ENCODE results near the gene P2RX2.
A peak's percentile ranks its signal among the peaks of the same experiment; 100 is the strongest.

The P2RX2 gene

DNA sequence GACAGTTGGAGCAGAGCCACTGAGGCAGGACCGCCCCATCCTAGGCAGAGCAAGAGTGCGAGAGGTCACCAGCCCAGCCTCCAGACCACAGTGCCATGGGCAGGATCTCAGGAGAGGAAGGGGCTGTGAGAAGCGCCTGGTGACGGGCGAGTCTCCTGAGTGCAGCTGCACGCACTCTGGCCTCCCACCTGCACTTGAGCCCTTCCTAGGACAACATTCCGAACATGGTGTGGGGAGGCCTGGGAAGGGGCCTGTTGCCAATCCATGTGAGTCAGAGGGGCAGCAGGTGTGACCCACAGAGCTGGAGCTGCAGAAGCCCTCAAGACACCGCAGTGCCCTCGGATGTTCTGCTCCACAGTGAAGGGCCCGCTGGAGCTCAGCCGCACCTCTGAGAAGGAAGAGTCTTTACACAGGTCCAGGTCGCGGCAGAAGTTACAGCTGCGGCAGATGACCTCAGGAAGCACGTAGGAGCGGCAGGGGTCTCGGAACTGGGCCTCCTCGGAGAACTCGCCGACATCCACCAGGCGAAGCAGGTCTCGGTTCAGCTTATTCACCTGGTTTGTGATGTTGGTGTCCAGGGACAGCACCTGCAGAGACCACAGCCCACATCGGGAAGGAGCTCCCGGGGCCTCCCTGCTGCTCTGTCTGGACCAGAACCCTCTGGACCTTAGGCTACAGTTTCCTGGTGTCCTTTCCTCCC lies 7.3 kb downstream of the P2RX2 start:
- Histone ChIP-seq H3K4ac (ENCODE audit: low read depth, low read length) (no peak overlapping the region), H3K18ac (ENCODE audit: low read length) (no peak overlapping the region), H3K4me1 (ENCODE audit: control insufficient read depth in 1 of 2, insufficient read depth in 2 of 2, low read length in 2 of 2) (peaks cover 17 to 18% of the 10 kb centered on the region in 2 experiments), H3K79me1 (ENCODE audit: low read length) (no peaks in the 10 kb centered on the region), H3K4me3 (ENCODE audit: low read depth, low read length) (no peak overlapping the region), H4K8ac (ENCODE audit: low read depth, low read length) (no peak overlapping the region), H3K9ac (ENCODE audit: low read length) (no peak overlapping the region), H3K4me2 (ENCODE audit: low read length) (no peak overlapping the region), H2BK12ac (ENCODE audit: low read length) (no peak overlapping the region), H3K23ac (ENCODE audit: low read length) (no peak overlapping the region), H3K36me3 (ENCODE audit: control insufficient read depth in 1 of 2, insufficient read depth in 2 of 2, low read length in 2 of 2) (peaks cover 38 to 51% of the 10 kb centered on the region in 2 experiments), H2BK120ac (ENCODE audit: insufficient read depth, low read length, poor library complexity) (no peak overlapping the region), H3K14ac (ENCODE audit: low read length) (no peak overlapping the region), H2AFZ (ENCODE audit: insufficient read depth, low read length, poor library complexity) (no peak overlapping the region), H4K91ac (ENCODE audit: low read depth, low read length) (no peak overlapping the region), H3K27me3 (ENCODE audit: insufficient read depth, low read length) (no peaks in the 10 kb centered on the region), H3K9me3 (ENCODE audit: insufficient read depth, low read depth, low read length) (no peaks in the 10 kb centered on the region), H3K79me2 (ENCODE audit: control insufficient read depth, insufficient read depth, low read length, poor library complexity) (no peaks in the 10 kb centered on the region), H4K12ac (ENCODE audit: low read depth, low read length) (no peak overlapping the region), H2AK5ac (ENCODE audit: low read length) (no peak overlapping the region), H2BK5ac (ENCODE audit: low read depth, low read length, poor library complexity) (no peak overlapping the region), H3K27ac (ENCODE audit: low read depth, low read length) (no peak overlapping the region)
- no peak for DNase-seq
- WGBS (ENCODE audit: extremely low coverage, insufficient coverage, insufficient read length), result no CpG with 5 or more reads among the region's 24 CpGs

DNA sequence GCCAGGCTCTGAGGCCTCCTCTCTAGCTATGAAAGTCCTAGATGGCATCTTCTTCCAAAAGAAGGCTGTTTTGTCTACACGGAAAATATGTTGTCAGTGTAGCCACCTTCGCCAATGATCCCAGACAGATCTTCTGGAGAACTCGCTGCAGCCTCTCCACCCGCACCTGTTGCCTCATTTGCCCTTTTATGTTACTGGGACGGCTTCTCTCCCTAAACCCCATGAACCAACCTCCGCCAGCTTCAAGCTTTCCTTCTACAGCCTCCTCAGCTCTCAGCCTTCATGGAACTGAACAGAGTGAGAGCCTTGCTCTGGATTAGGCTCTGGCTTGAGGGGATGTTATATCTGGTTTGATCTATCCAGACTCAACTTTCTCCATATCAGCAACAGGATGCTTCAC lies 10.8 kb downstream of the P2RX2 start:
- H3K36me3 ChIP-seq (ENCODE audit: control insufficient read depth in 1 of 2, insufficient read depth in 2 of 2, low read length in 2 of 2), result peaks cover 55 to 72% of the 10 kb centered on the region in 2 experiments
- H2AK5ac ChIP-seq (ENCODE audit: low read length), result no peak overlapping the region
- no peak overlapping the region for H3K14ac ChIP-seq (ENCODE audit: low read length)
- no peaks in the 10 kb centered on the region for H3K4me1 ChIP-seq (ENCODE audit: control insufficient read depth in 1 of 2, insufficient read depth in 2 of 2, low read length in 2 of 2)
- no peak overlapping the region for H3K4me3 ChIP-seq (ENCODE audit: low read depth, low read length)
- no peak overlapping the region for H4K12ac ChIP-seq (ENCODE audit: low read depth, low read length)
- H3K4ac ChIP-seq (ENCODE audit: low read depth, low read length), result no peak overlapping the region
- no peak overlapping the region for H4K8ac ChIP-seq (ENCODE audit: low read depth, low read length)
- no peak for DNase-seq
- no peak overlapping the region for H3K4me2 ChIP-seq (ENCODE audit: low read length)
- no peak overlapping the region for H2BK5ac ChIP-seq (ENCODE audit: low read depth, low read length, poor library complexity)
- no peak overlapping the region for H4K91ac ChIP-seq (ENCODE audit: low read depth, low read length)
- no peak overlapping the region for H2BK120ac ChIP-seq (ENCODE audit: insufficient read depth, low read length, poor library complexity)
- H3K79me2 ChIP-seq (ENCODE audit: control insufficient read depth, insufficient read depth, low read length, poor library complexity), result no peaks in the 10 kb centered on the region
- H3K9me3 ChIP-seq (ENCODE audit: insufficient read depth, low read depth, low read length), result no peaks in the 10 kb centered on the region
- no peaks in the 10 kb centered on the region for H3K27me3 ChIP-seq (ENCODE audit: insufficient read depth, low read length)
- H3K9ac ChIP-seq (ENCODE audit: low read length), result no peak overlapping the region
- no peak overlapping the region for H2AFZ ChIP-seq (ENCODE audit: insufficient read depth, low read length, poor library complexity)
- no CpG with 5 or more reads among the region's 6 CpGs for WGBS (ENCODE audit: extremely low coverage, insufficient coverage, insufficient read length)
- no peaks in the 10 kb centered on the region for H3K79me1 ChIP-seq (ENCODE audit: low read length)
- H3K23ac ChIP-seq (ENCODE audit: low read length), result no peak overlapping the region
- H2BK12ac ChIP-seq (ENCODE audit: low read length), result no peak overlapping the region
- no peak overlapping the region for H3K27ac ChIP-seq (ENCODE audit: low read depth, low read length)
- no peak overlapping the region for H3K18ac ChIP-seq (ENCODE audit: low read length)

DNA sequence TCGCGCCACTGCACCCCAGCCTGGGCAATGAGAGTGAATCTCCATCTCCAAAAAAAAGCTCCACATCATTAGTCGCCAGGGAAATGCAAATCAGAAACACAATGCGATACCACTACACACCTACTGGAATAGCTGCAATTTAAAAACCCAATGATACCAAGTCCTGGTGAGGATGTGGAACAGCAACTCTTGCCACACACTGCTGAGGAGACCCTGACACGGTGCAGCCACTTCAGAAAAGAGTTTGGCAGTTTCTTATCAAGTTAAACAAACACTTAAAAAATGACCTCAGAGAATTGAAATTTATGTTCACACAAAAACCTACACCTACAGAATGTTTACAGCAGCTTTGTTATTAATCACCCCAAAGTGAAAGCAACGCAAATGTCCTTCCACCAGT lies 12.1 kb downstream of the P2RX2 start:
- WGBS (ENCODE audit: extremely low coverage, insufficient coverage, insufficient read length), result no CpG with 5 or more reads among the region's 6 CpGs
- DNase-seq, result no peak
- H3K4me1 ChIP-seq (ENCODE audit: control insufficient read depth in 1 of 2, insufficient read depth in 2 of 2, low read length in 2 of 2), result no peaks in the 10 kb centered on the region
- H4K91ac ChIP-seq (ENCODE audit: low read depth, low read length), result no peak overlapping the region
- no peak overlapping the region for H2AFZ ChIP-seq (ENCODE audit: insufficient read depth, low read length, poor library complexity)
- H3K27ac ChIP-seq (ENCODE audit: low read depth, low read length), result no peak overlapping the region
- H2BK120ac ChIP-seq (ENCODE audit: insufficient read depth, low read length, poor library complexity), result no peak overlapping the region
- H4K8ac ChIP-seq (ENCODE audit: low read depth, low read length), result no peak overlapping the region
- H2AK5ac ChIP-seq (ENCODE audit: low read length), result no peak overlapping the region
- no peak overlapping the region for H3K9ac ChIP-seq (ENCODE audit: low read length)
- H3K4me3 ChIP-seq (ENCODE audit: low read depth, low read length), result no peak overlapping the region
- no peak overlapping the region for H3K4ac ChIP-seq (ENCODE audit: low read depth, low read length)
- no peaks in the 10 kb centered on the region for H3K79me1 ChIP-seq (ENCODE audit: low read length)
- H3K4me2 ChIP-seq (ENCODE audit: low read length), result no peak overlapping the region
- no peak overlapping the region for H3K18ac ChIP-seq (ENCODE audit: low read length)
- no peak overlapping the region for H4K12ac ChIP-seq (ENCODE audit: low read depth, low read length)
- no peak overlapping the region for H2BK12ac ChIP-seq (ENCODE audit: low read length)
- H3K79me2 ChIP-seq (ENCODE audit: control insufficient read depth, insufficient read depth, low read length, poor library complexity), result no peaks in the 10 kb centered on the region
- peaks cover 55 to 72% of the 10 kb centered on the region in 2 experiments for H3K36me3 ChIP-seq (ENCODE audit: control insufficient read depth in 1 of 2, insufficient read depth in 2 of 2, low read length in 2 of 2)
- H3K27me3 ChIP-seq (ENCODE audit: insufficient read depth, low read length), result no peaks in the 10 kb centered on the region
- H2BK5ac ChIP-seq (ENCODE audit: low read depth, low read length, poor library complexity), result no peak overlapping the region
- no peak overlapping the region for H3K14ac ChIP-seq (ENCODE audit: low read length)
- no peak overlapping the region for H3K23ac ChIP-seq (ENCODE audit: low read length)
- H3K9me3 ChIP-seq (ENCODE audit: insufficient read depth, low read depth, low read length), result no peaks in the 10 kb centered on the region

DNA sequence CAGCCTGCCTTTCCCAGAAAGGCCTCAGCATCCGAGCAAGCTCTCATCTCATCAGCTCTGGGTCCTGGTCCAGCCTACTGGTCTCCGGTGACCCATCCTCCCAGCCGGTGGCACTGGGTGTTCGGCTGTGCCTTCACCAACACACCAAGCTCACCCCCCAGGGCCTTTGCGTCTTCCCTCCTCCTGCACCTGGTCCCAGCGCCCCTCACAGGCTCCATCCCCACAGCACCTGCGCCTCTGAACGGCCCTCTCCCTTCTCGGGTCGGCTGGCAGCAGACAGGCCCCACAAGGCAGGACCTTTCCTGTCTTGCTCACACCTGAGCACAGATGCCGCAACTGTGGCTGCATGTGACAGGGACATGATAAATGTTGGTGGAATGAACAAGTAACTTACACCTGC lies 13.1 kb downstream of the P2RX2 start:
- H3K14ac ChIP-seq (ENCODE audit: low read length), result no peak overlapping the region
- H3K23ac ChIP-seq (ENCODE audit: low read length), result no peak overlapping the region
- H3K9me3 ChIP-seq (ENCODE audit: insufficient read depth, low read depth, low read length), result no peaks in the 10 kb centered on the region
- H3K27ac ChIP-seq (ENCODE audit: low read depth, low read length), result no peak overlapping the region
- DNase-seq, result no peak
- H3K4me1 ChIP-seq (ENCODE audit: control insufficient read depth in 1 of 2, insufficient read depth in 2 of 2, low read length in 2 of 2), result no peaks in the 10 kb centered on the region
- no peaks in the 10 kb centered on the region for H3K79me1 ChIP-seq (ENCODE audit: low read length)
- H2BK12ac ChIP-seq (ENCODE audit: low read length), result no peak overlapping the region
- no peak overlapping the region for H3K4me2 ChIP-seq (ENCODE audit: low read length)
- H3K27me3 ChIP-seq (ENCODE audit: insufficient read depth, low read length), result no peaks in the 10 kb centered on the region
- no peak overlapping the region for H2AFZ ChIP-seq (ENCODE audit: insufficient read depth, low read length, poor library complexity)
- H3K18ac ChIP-seq (ENCODE audit: low read length), result no peak overlapping the region
- H3K9ac ChIP-seq (ENCODE audit: low read length), result no peak overlapping the region
- H4K8ac ChIP-seq (ENCODE audit: low read depth, low read length), result no peak overlapping the region
- no CpG with 5 or more reads among the region's 11 CpGs for WGBS (ENCODE audit: extremely low coverage, insufficient coverage, insufficient read length)
- peaks cover 54 to 74% of the 10 kb centered on the region in 2 experiments for H3K36me3 ChIP-seq (ENCODE audit: control insufficient read depth in 1 of 2, insufficient read depth in 2 of 2, low read length in 2 of 2)
- H2AK5ac ChIP-seq (ENCODE audit: low read length), result no peak overlapping the region
- no peaks in the 10 kb centered on the region for H3K79me2 ChIP-seq (ENCODE audit: control insufficient read depth, insufficient read depth, low read length, poor library complexity)
- H4K12ac ChIP-seq (ENCODE audit: low read depth, low read length), result no peak overlapping the region
- H3K4ac ChIP-seq (ENCODE audit: low read depth, low read length), result no peak overlapping the region
- no peak overlapping the region for H2BK120ac ChIP-seq (ENCODE audit: insufficient read depth, low read length, poor library complexity)
- peak overlapping the region; percentile 42 for H3K4me3 ChIP-seq (ENCODE audit: low read depth, low read length)
- H4K91ac ChIP-seq (ENCODE audit: low read depth, low read length), result no peak overlapping the region
- no peak overlapping the region for H2BK5ac ChIP-seq (ENCODE audit: low read depth, low read length, poor library complexity)
